ENCODE data around the gene SIDT2.

DNA sequence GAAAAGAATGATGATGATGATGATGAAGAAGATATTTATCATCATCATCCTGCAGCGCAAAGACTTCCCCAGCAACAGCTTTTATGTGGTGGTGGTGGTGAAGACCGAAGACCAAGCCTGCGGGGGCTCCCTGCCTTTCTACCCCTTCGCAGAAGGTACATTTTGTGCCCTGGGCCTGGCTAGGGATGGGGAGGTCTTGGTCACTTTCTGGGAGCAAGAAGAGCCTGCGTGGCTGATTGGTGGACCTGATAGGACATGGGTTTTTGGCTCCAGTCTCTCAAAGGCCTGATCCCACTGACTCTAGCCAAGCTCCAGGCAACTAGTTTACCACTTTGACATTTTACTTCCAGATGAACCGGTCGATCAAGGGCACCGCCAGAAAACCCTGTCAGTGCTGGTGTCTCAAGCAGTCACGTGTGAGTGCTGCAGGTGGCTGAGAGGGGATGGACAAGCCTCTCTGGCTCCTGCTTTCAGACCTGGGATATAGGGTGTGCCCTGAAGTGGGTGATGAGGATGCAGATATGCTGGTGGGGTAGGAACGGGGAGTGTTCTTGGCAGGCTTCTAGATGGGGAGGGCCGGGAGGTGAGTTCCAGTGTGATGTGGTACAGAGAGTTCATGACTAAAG, 5.3 kb downstream of the SIDT2 start:
- TF ChIP-seq, protein P1, sequence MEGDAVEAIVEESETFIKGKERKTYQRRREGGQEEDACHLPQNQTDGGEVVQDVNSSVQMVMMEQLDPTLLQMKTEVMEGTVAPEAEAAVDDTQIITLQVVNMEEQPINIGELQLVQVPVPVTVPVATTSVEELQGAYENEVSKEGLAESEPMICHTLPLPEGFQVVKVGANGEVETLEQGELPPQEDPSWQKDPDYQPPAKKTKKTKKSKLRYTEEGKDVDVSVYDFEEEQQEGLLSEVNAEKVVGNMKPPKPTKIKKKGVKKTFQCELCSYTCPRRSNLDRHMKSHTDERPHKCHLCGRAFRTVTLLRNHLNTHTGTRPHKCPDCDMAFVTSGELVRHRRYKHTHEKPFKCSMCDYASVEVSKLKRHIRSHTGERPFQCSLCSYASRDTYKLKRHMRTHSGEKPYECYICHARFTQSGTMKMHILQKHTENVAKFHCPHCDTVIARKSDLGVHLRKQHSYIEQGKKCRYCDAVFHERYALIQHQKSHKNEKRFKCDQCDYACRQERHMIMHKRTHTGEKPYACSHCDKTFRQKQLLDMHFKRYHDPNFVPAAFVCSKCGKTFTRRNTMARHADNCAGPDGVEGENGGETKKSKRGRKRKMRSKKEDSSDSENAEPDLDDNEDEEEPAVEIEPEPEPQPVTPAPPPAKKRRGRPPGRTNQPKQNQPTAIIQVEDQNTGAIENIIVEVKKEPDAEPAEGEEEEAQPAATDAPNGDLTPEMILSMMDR (IDR thresholded peaks at IDR 0.05), result no peak
- TF ChIP-seq SIN3A (IDR thresholded peaks at IDR 0.05; ENCODE audit: borderline replicate concordance, insufficient read depth, low read depth, low read length) (no peak), TCF7L2 (IDR thresholded peaks at IDR 0.05; ENCODE audit: low read depth, low read length) (no peak), POLR2AphosphoS5 (IDR thresholded peaks at IDR 0.05; ENCODE audit: low read depth, low read length) (no peak)
- TF ChIP-seq, protein P2, sequence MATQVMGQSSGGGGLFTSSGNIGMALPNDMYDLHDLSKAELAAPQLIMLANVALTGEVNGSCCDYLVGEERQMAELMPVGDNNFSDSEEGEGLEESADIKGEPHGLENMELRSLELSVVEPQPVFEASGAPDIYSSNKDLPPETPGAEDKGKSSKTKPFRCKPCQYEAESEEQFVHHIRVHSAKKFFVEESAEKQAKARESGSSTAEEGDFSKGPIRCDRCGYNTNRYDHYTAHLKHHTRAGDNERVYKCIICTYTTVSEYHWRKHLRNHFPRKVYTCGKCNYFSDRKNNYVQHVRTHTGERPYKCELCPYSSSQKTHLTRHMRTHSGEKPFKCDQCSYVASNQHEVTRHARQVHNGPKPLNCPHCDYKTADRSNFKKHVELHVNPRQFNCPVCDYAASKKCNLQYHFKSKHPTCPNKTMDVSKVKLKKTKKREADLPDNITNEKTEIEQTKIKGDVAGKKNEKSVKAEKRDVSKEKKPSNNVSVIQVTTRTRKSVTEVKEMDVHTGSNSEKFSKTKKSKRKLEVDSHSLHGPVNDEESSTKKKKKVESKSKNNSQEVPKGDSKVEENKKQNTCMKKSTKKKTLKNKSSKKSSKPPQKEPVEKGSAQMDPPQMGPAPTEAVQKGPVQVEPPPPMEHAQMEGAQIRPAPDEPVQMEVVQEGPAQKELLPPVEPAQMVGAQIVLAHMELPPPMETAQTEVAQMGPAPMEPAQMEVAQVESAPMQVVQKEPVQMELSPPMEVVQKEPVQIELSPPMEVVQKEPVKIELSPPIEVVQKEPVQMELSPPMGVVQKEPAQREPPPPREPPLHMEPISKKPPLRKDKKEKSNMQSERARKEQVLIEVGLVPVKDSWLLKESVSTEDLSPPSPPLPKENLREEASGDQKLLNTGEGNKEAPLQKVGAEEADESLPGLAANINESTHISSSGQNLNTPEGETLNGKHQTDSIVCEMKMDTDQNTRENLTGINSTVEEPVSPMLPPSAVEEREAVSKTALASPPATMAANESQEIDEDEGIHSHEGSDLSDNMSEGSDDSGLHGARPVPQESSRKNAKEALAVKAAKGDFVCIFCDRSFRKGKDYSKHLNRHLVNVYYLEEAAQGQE (IDR thresholded peaks at IDR 0.05; ENCODE audit: insufficient read depth in 1 of 2, low read depth in 2 of 2, low read length in 1 of 2), result no peak

Measured in Panc1 (cell line).